Measurements from ENCODE around the gene AUP1. TPM values are rescaled to one million over a fixed set of nuclear protein-coding genes. Genes with fewer than 3 reads are reported as not detected.
A peak's percentile ranks its signal among the peaks of the same experiment; 100 is the strongest.

AUP1 gene
- total and polyA plus RNA-seq, 9 of the 15 experiments (the other 6 are each of a cell fraction or from before 2014, with no cell fraction given) = 70.7 to 245 (median 165) TPM

DNA sequence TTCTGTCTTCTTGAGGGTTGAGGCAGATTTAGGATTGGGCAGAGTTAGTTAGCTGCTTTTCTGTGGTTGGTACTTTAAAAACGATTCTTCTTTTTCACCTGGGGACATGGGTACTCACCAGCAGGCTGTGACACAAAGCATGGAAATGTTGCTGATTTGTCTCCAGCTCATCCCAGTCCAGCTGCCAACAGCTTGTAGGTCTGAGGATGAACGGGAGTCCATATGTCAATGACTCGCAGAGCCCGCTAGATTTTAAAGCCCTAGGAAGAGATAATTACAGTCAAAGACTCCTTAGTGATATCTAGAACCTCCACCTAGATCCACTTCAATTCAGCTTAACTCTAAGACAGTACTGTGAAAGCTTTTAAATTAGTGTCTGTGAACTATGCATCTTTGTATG, 45.8 kb upstream of the AUP1 start:
- DNase-seq (ENCODE audit: extremely low read depth in 1 of 4, low spot score in 3 of 4) (no peak), ATAC-seq (no peak), FAIRE-seq (no peak)
- no TSS peak for BruUV-seq (replicated peaks)
- Histone ChIP-seq H3K4me2 (ENCODE audit: insufficient read depth, low read length) (0 out of 2 replicates have a peak overlapping the region, but pooled peaks have one; percentile 8), H4K20me1 (replicated peaks; ENCODE audit: control insufficient read depth, insufficient read depth, low read length) (no peaks in the 10 kb centered on the region), H3K4me1 (replicated peaks in 1 of 2; ENCODE audit: control insufficient read depth in 2 of 2, insufficient read depth in 2 of 2, low read length in 2 of 2) (peaks cover 0 to 42% of the 10 kb centered on the region in 2 experiments; a peak in 4 of 5 replicates), H3K27ac (ENCODE audit: extremely low read depth, low read depth, low read length) (no peak overlapping the region), H3K27me3 (ENCODE audit: control insufficient read depth in 2 of 2, insufficient read depth in 2 of 2, low read length in 2 of 2) (no peaks in the 10 kb centered on the region), H3K4me3 (no peak overlapping the region), H2AFZ (ENCODE audit: low read depth, low read length) (peak overlapping the region; percentile 67), H3K79me2 (ENCODE audit: control insufficient read depth, insufficient read depth, low read length) (no peaks in the 10 kb centered on the region), H3K36me3 (ENCODE audit: control insufficient read depth, insufficient read depth, low read length) (no peaks in the 10 kb centered on the region), H3K9ac (ENCODE audit: insufficient read depth in 1 of 2, low read depth in 2 of 2, low read length in 2 of 2) (no peak overlapping the region), H3K9me1 (ENCODE audit: control insufficient read depth, insufficient read depth, low read length) (no peaks in the 10 kb centered on the region), H3K9me3 (replicated peaks; ENCODE audit: control insufficient read depth, insufficient read depth, low read depth, low read length) (no peaks in the 10 kb centered on the region)
- CTCF ChIA-PET (ENCODE audit: low intra/inter-chr PET ratio) = interaction anchor here (0.5 kb wide), 1 partner anchor 20 kb away, joined by 3 read pairs; no protein-coding TSS in a partner anchor
- POLR2A ChIA-PET = interaction anchor here (1.0 to 2.8 kb wide), 3 partner anchors 8 to 28 kb away, joined by 3 to 13 read pairs (median 4); no protein-coding TSS in a partner anchor
- 19% methylated on average over 4 of the region's 4 CpGs for WGBS (ENCODE audit: insufficient coverage, low coverage, missing lambda C conversion rate)
- in situ Hi-C loops (cut with MboI) (no loop called here), intact Hi-C loops (cut with micrococcal nuclease) (no loop called here)
- no peak for TF ChIP-seq U2AF2 (optimal IDR thresholded peaks at IDR 0.05; ENCODE audit: low read depth, low read length)
- no peak for TF ChIP-seq POLR2A (conservative IDR thresholded peaks at IDR 0.05)
- TF ChIP-seq SRSF3 (IDR thresholded peaks at IDR 0.05; ENCODE audit: insufficient read depth, low read length) = no peak
- TF ChIP-seq, protein P1, sequence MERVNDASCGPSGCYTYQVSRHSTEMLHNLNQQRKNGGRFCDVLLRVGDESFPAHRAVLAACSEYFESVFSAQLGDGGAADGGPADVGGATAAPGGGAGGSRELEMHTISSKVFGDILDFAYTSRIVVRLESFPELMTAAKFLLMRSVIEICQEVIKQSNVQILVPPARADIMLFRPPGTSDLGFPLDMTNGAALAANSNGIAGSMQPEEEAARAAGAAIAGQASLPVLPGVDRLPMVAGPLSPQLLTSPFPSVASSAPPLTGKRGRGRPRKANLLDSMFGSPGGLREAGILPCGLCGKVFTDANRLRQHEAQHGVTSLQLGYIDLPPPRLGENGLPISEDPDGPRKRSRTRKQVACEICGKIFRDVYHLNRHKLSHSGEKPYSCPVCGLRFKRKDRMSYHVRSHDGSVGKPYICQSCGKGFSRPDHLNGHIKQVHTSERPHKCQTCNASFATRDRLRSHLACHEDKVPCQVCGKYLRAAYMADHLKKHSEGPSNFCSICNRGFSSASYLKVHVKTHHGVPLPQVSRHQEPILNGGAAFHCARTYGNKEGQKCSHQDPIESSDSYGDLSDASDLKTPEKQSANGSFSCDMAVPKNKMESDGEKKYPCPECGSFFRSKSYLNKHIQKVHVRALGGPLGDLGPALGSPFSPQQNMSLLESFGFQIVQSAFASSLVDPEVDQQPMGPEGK (CRISPR knock-in tag; IDR thresholded peaks at IDR 0.05; ENCODE audit: borderline replicate concordance) = no peak
- TF ChIP-seq NFIC (IDR thresholded peaks at IDR 0.05) = no peak
- no peak for TF ChIP-seq POLR2AphosphoS5 (IDR thresholded peaks at IDR 0.05; ENCODE audit: control insufficient read depth, insufficient read depth, low read depth, low read length)
- TF ChIP-seq NFE2L1 (tag; IDR thresholded peaks at IDR 0.05; ENCODE audit: borderline replicate concordance, low read depth) = no peak
- TF ChIP-seq, protein P2, sequence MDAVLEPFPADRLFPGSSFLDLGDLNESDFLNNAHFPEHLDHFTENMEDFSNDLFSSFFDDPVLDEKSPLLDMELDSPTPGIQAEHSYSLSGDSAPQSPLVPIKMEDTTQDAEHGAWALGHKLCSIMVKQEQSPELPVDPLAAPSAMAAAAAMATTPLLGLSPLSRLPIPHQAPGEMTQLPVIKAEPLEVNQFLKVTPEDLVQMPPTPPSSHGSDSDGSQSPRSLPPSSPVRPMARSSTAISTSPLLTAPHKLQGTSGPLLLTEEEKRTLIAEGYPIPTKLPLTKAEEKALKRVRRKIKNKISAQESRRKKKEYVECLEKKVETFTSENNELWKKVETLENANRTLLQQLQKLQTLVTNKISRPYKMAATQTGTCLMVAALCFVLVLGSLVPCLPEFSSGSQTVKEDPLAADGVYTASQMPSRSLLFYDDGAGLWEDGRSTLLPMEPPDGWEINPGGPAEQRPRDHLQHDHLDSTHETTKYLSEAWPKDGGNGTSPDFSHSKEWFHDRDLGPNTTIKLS (IDR thresholded peaks at IDR 0.05; ENCODE audit: borderline replicate concordance, low read depth) = no peak
- TF ChIP-seq, protein P3, sequence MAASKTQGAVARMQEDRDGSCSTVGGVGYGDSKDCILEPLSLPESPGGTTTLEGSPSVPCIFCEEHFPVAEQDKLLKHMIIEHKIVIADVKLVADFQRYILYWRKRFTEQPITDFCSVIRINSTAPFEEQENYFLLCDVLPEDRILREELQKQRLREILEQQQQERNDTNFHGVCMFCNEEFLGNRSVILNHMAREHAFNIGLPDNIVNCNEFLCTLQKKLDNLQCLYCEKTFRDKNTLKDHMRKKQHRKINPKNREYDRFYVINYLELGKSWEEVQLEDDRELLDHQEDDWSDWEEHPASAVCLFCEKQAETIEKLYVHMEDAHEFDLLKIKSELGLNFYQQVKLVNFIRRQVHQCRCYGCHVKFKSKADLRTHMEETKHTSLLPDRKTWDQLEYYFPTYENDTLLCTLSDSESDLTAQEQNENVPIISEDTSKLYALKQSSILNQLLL (CRISPR knock-in tag; IDR thresholded peaks at IDR 0.05; ENCODE audit: borderline replicate concordance) = no peak
- TF ChIP-seq ZC3H8 (IDR thresholded peaks at IDR 0.05) = no peak
- no peak for TF ChIP-seq ZNF785 (CRISPR knock-in tag; IDR thresholded peaks at IDR 0.05)
- TF ChIP-seq NFRKB (IDR thresholded peaks at IDR 0.05; ENCODE audit: low read depth) = no peak
- TF ChIP-seq, protein P4, sequence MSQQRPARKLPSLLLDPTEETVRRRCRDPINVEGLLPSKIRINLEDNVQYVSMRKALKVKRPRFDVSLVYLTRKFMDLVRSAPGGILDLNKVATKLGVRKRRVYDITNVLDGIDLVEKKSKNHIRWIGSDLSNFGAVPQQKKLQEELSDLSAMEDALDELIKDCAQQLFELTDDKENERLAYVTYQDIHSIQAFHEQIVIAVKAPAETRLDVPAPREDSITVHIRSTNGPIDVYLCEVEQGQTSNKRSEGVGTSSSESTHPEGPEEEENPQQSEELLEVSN (IDR thresholded peaks at IDR 0.05; ENCODE audit: borderline replicate concordance in 1 of 2, extremely low read depth in 1 of 2, insufficient read depth in 1 of 2, insufficient read length in 1 of 2, low read depth in 1 of 2, low read length in 1 of 2, poor library complexity in 1 of 2, severe bottlenecking in 1 of 2) = no peak
- TF ChIP-seq SP1 (CRISPR knock-in tag; IDR thresholded peaks at IDR 0.05) = no peak
- TF ChIP-seq ZNF24 (IDR thresholded peaks at IDR 0.05) = no peak
- TF ChIP-seq NCOA1 (IDR thresholded peaks at IDR 0.05; ENCODE audit: low read depth) = no peak

All from K562 (cell line).